Medulla oblongata (tissue), 1 donor: ENCODE data around the gene CTIF.
"Not testable (repeated sequence)": the region's sequence is repeated elsewhere in the genome, so short reads cannot be mapped to it uniquely, and the experiment has no call there.

ENCODE experiments used
- DNase-seq: peaks from one replicate; pipeline ENCODE4 v3.0.0-alpha.2; 2015; ENCODE audit errors: extremely low spot score

CTIF gene

GRCh38 chr18:48867978-48868377 lies 329.1 kb downstream of the CTIF start:
- no peak for DNase-seq

GRCh38 chr18:48868468-48869466 lies 329.9 kb downstream of the CTIF start:
- no peak for DNase-seq

- DNase-seq, result no peak
Measured at GRCh38 chr18:48869591-48869990, 330.8 kb downstream of the CTIF start.

DNA sequence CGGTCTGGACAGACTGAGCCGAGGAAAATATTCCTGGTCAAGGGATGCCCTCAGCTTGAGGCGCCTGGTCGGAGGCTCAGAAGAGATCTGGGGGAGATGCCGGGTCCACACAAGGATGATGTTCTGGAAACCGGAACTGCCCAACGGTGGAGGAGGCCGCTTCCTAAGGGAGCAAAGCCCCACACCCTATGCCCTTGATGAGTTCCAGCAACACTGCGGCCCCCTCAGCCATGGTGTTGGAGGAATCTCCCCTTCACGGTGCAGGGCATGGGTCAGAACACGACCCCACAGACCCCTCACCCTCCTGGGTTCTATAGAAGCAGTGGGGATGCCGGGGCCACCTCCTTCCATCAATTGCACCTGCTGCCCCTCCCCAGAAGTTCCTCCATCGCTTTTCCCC lies 332.1 kb downstream of the CTIF start:
- DNase-seq, result not testable (repeated sequence)

- DNase-seq, result no peak
Measured at GRCh38 chr18:48871391-48872166, 332.7 kb downstream of the CTIF start.

DNA sequence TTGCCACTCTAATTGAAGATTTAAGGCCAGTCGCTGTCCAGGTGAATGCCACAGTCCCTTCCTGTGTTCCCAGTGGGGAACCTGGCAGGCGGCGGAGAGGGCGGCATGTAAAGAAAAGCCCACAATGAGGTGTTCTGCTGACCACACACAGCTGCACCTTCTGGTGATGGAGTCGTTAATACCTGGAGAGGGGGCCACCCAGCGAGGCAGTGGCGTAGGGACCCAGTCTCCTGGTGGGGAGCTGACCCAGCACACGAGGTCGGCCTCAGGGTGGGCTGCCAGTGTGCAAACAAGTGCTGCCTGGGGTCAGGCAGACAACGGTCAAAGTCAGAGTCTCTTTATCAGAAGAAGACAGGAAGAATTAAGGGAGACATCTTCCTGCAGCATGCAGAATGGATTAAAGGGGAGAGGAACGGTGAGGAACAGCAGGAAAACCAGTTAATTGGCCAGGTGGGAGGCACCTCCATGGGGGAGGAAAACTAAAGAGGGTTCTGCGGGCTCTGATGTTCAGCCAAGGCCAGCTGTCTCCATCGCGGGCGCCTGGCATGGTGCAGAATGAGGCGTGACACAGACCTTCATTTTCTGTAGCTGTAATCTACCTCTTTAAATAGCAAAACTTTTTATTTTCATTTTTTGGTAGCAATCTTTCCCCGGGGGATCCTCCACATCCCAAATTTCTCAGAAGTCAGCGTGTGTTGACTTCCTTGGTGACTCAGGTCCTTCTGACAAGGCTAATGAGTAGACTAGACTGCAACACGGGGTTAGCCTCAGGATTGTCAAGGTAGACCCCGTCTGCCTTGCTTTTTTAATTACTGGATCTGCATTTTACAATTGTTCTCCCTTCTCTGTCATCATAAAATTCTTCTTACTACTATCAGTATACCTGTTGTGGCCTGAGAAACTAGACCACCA lies 333.7 kb downstream of the CTIF start:
- no peak for DNase-seq

DNA sequence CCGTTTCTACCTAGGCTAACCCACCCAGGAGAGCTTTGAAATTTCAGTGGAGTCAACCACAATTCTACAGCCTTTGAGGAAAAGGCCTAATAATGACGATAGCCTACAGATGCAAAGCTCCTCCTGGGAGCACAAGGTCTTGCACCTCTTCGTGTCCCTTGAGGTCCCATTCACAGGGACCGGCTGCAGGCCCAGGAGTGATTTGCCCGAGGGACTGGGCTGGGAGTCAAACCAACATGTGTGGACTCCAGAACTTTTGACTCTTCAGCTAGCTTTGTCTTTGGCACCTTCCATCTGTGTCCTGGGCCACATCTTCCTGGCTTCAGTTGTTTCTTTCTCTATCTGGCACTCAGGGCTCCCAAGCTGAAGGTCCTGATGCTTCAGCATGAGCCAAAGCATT lies 335.4 kb downstream of the CTIF start:
- no peak for DNase-seq

DNA sequence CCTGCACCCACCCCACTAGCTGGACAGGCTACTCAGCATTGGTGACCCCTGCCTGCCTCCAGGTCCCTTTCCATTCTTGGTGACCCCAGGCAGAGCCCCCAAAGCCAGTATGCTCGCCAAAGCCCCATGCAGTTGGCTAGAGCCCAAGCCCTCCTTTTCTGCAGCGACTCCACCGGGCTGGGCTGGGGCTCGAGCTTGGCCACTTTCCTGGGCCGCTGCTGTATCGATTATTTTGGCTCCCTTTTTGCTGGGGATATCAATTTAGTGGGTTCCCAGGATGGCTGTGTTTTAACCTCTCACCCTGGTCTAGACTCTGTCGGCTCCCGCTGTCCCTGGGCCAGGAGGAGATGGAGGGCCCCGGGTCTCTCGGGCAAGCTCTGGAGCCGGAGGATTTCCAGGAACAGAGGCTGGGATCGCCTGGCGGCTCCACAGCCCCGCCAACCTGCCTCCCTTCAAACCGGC lies 335.9 kb downstream of the CTIF start:
- no peak for DNase-seq

GRCh38 chr18:48875314-48875941 lies 336.6 kb downstream of the CTIF start:
- DNase-seq, result no peak

DNA sequence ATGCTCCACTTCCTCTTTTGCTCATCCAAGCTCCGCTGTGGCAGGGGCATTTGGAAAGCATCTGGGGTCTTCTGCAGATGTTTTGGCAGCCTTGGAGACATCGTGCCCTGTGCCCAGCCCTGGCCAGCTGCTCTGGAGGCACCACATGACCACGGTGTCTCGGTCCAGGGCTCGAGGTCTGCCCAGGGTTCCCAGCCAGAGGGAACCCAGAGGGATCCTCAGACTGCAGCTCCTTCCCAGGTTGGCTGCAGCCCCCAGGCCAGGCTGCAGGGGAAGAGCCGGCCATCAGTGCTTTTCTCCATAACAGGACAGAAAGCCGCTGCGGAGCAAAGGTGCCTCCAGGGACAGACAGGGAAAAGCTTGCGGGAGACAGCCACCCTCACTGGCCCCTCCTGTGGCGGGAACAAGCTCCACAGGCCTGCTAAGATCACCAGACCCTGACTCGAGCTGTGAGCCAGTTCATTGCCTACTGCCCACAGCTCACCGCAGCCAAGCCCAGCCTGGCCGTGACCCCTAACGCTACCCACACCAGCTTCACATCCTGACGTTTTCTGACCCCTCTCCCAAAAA lies 337.2 kb downstream of the CTIF start:
- no peak for DNase-seq

GRCh38 chr18:48876590-48876989 lies 337.8 kb downstream of the CTIF start:
- DNase-seq, result no peak

DNA sequence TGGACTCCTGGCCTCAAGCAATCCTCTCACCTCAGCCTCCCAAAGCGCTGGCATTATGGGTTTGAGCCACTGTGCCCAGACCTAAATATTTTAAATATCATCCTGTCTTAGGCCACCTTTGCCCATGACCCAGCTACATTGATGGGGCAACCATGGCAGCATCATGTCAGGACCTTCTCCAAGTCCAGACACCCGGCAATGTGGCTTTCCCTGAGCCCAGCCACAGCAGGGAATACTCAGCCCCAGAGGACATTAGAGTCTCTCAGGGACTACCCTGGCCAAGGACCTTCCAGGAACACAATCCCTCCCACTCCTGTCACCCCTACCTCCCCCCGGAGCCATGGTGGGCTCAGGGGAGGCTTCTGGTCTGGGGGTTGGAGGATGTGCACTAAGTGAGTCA lies 339.1 kb downstream of the CTIF start:
- DNase-seq, result no peak

GRCh38 chr18:48878471-48878870 lies 339.6 kb downstream of the CTIF start:
- no peak for DNase-seq

- no peak for DNase-seq
Measured at GRCh38 chr18:48879008-48879431, 340.2 kb downstream of the CTIF start.

- no peak for DNase-seq
Measured at GRCh38 chr18:48880931-48881330, 342.1 kb downstream of the CTIF start.

DNA sequence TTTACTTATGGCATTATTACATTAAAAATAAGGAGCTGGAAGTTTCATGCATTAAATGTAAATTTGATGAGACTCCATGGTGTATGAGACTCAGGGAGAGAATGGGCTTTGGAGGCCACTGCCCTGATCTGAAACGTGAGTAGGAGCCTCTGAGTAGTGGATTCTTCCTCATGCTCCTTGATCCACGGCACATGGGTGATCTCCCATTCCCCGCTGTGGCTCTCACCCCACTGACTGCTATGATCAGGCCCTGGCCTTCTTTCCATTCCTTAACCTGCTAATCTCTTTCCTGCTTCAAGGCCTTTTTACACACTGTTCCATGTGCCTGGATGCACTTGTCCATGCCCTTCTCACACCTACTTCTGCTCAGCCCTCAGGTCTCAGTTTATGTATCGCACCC lies 343.5 kb downstream of the CTIF start:
- no peak for DNase-seq

GRCh38 chr18:48884306-48884705 lies 345.5 kb downstream of the CTIF start:
- no peak for DNase-seq

- DNase-seq, result no peak
Measured at GRCh38 chr18:48884771-48885170, 345.9 kb downstream of the CTIF start.

GRCh38 chr18:48885266-48885923 lies 346.6 kb downstream of the CTIF start:
- DNase-seq, result no peak

DNA sequence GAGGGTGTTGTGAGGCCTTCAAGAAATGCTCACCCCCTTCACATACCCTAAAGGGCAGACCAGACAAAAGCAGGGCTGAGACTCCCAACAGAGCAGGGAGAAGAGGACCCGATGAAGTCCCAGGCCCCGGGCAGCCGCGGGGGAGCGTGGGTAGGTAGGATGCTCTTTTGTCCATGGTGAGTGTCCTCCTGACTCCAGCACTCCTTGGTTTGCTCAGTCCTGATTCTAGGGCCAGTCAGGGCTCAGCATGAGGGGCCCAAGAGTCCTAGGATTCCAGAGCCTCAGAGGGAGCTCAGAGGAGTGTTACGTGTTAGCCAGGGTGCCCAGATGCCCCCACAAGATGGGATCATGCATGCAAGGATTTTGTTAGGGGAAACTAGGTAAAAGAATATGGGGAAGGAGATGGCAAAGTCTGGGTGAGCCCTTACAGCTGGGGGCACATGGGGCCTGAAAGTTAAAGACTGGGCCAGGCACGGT lies 347.1 kb downstream of the CTIF start:
- no peak for DNase-seq
